Astrocyte of the spinal cord (primary cell): ENCODE results near the gene NKX6-2.

Experiments used
- DNase-seq: peaks from one replicate; pipeline ENCODE4 v3.0.0; 2011; ENCODE audit warnings: low read depth, low spot score
- H3K4me3 ChIP-seq: 2 replicates; pipeline ENCODE4 v1.5.1; 2011; ENCODE audit warnings: low read depth, mild to moderate bottlenecking, low read length, moderate library complexity
- CTCF ChIP-seq: IDR thresholded peaks from 2 replicates; pipeline ENCODE4 v1.5.1; 2012; ENCODE audit warnings: low read depth, mild to moderate bottlenecking, low read length, inconsistent platforms
- in situ Hi-C: cut with HindIII; loops from 2 replicates; pipeline ENCODE4 v1.10.0; 2017; ENCODE audit warnings: low sequenced_read_pairs

The NKX6-2 gene

DNA sequence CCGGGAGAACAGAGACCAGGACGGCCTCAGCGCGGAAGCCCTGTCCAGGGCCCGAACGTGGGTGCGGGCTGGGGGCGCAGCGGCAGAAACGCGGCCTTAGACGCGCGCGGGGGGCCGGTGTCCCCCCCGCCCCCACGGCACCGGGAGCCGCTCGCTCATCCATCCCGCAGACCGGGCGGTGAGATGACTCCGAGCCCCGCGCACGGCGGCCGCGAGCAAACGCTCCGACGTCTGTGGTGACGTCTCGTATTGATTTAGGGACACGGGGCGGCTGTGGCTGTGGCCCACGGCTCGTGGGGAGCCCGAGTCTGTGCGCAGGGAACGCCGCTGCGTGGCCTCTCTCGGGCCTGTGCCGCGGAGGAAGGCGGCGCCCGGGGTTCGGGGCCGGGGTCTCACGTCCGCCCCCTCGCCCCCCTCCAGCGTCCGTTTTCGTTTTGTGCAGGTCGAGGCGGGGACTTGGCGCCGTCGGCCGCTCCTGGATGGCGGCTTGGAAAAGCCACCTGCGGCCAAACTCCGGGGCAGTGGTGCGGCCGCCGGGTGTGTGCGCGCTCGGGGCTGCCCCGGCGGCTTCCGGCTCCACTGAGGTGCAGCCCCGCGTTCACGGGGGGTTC is 1.0 kb upstream of the NKX6-2 start:
- in situ Hi-C loops = no loop called here
- no peak for TF ChIP-seq CTCF
- DNase-seq = no peak
- H3K4me3 ChIP-seq = no peak overlapping the region

DNA sequence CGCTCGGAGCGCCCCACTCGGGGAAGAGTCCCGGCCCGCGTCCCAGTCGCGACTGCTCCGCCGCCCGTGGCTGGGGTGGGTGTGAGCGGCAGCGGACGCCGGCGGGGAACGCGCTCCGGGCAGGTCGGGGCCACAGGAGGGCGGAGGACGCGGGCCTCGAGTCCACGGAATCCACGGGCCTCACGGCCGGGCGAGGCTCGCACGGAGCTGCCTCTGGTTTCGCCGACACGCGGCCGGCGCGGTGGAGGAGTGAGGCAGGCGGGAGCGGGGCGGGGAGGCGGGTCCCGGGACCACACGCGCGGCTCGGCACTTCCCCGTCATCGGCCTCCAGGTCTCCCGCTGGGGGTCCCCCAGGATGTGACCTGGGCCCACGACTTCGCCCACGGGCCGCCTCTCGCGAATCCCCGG is 533 bp upstream of the NKX6-2 start:
- in situ Hi-C loops = no loop called here
- no peak overlapping the region for H3K4me3 ChIP-seq
- no peak for DNase-seq
- no peak for TF ChIP-seq CTCF

- no peak overlapping the region for H3K4me3 ChIP-seq
- in situ Hi-C loops = no loop called here
- DNase-seq = no peak
- TF ChIP-seq CTCF = no peak
Measured at GRCh38 chr10:132784866-132785722, 853 bp downstream of the NKX6-2 start.

DNA sequence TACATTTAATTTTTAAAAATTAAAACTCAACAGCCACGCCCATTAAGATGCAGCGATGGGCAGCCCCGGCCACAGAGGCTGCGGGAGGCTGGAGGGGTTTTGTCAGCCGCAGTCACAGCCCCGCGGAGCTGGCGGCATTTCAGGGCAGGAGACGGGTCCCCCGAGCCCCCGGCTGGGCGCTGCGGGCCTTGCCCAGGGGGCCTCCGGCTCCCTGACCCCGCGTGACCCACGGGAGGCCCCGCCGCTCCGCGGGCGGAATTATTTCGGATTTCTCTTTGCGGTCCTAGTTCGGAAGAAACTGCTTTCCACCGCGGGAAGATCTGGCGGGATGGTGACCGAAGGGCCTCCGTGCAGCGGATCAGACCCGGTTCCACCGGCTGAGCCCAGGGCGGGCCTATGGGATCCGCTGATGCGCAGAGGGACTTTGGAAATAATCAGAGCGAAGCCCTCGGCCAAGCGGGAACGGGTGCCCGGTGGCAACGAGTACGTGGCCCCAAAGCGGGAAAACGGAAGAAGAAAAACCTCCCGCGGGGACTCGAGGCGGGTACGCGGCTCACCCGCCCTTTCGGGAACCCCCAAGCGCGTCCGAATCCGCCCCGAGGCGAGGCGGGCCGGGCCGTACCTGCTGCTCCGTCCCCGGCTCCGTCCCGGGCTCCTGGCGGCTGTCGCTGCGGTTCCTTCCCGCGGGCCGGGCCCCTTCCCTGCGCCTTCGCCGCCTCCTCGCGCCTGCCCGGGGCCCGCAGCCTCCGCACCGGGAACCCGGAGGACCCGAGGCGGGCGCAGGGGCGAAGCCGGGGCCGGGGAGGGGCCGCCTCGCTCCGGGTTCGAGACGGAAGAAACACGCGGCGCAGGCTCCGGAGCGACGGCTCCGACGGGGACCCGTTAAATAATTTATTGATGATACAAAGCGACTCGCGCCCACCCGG is 1.7 kb downstream of the NKX6-2 start:
- in situ Hi-C loops = no loop called here

GRCh38 chr10:132783165-132783939 is 2.6 kb downstream of the NKX6-2 start:
- TF ChIP-seq CTCF = no peak
- H3K4me3 ChIP-seq = no peak overlapping the region
- in situ Hi-C loops = no loop called here
- no peak for DNase-seq

More for the DNA sequence above, 1.7 kb downstream of the NKX6-2 start:
- TF ChIP-seq CTCF = no peak
- DNase-seq = no peak
- no peak overlapping the region for H3K4me3 ChIP-seq

GRCh38 chr10:132781556-132781955 is 4.4 kb downstream of the NKX6-2 start:
- no peak overlapping the region for H3K4me3 ChIP-seq
- DNase-seq = no peak
- TF ChIP-seq CTCF = no peak
- in situ Hi-C loops = no loop called here
